ENCODE data around the gene OPRD1. TPM values are rescaled to one million over a fixed set of nuclear protein-coding genes. Genes with fewer than 3 reads are reported as not detected.
"Not testable (repeated sequence)": the region's sequence is repeated elsewhere in the genome, so short reads cannot be mapped to it uniquely, and the experiment has no call there.

OPRD1 gene
- total and polyA plus RNA-seq, 2 donors (not counting 1 experiment from before 2014, with no cell fraction given) = not detected

GRCh38 chr1:28792644-28793121 is 19.3 kb upstream of the OPRD1 start:
- Histone ChIP-seq H3K79me2 (ENCODE audit: control insufficient read depth, insufficient read depth, low read length) (no peaks in the 10 kb centered on the region), H3K9me3 (ENCODE audit: control extremely low read depth in 1 of 3, control insufficient read depth in 2 of 3, insufficient read depth in 1 of 3, low read length in 2 of 3) (no peaks in the 10 kb centered on the region), H3K9ac (ENCODE audit: low read length) (no peak overlapping the region), H3K27me3 (replicated peaks in 1 of 4; ENCODE audit: control extremely low read depth in 1 of 4, control insufficient read depth in 3 of 4, insufficient read depth in 4 of 4, low read length in 3 of 4) (no peaks in the 10 kb centered on the region), H4K20me1 (ENCODE audit: control insufficient read depth, insufficient read depth, low read length, poor library complexity, severe bottlenecking) (no peaks in the 10 kb centered on the region), H3K36me3 (replicated peaks in 1 of 2; ENCODE audit: control extremely low read depth in 1 of 2, control insufficient read depth in 1 of 2, extremely low read depth in 1 of 2, insufficient read depth in 2 of 2, low read length in 1 of 2) (no peaks in the 10 kb centered on the region), H3K27ac (ENCODE audit: low read length in 2 of 2) (no peak overlapping the region), H3K4me3 (ENCODE audit: control extremely low read depth in 1 of 5, extremely low read depth in 1 of 5, insufficient read depth in 1 of 5, low read depth in 2 of 5, low read length in 4 of 5) (no peak overlapping the region), H3K4me2 (replicated peaks; ENCODE audit: low read depth, low read length, poor library complexity, severe bottlenecking) (no peak overlapping the region), H3K4me1 (ENCODE audit: control insufficient read depth in 2 of 2, insufficient read depth in 2 of 2, low read length in 2 of 2) (no peaks in the 10 kb centered on the region), H2AFZ (ENCODE audit: insufficient read depth, low read depth, low read length, poor library complexity, severe bottlenecking) (no peak overlapping the region)
- TF ChIP-seq EZH2 (IDR thresholded peaks at IDR 0.05; ENCODE audit: borderline replicate concordance, insufficient read depth, low read depth, low read length, poor library complexity, severe bottlenecking) (no peak), CTCF (IDR thresholded peaks at IDR 0.05) (no peak)
- ChIA-PET POLR2A (interaction anchor here (0.7 kb wide), 2 partner anchors 83 to 400 kb away, joined by 3 read pairs; no protein-coding TSS in a partner anchor), CTCF (interaction anchor here (0.7 to 4.1 kb wide), 5 partner anchors 39 to 421 kb away, joined by 3 to 20 read pairs (median 4); no protein-coding TSS in a partner anchor)
- WGBS (ENCODE audit: insufficient coverage) = no CpG with 5 or more reads among the region's 1 CpG
- H3K27me3 Mint-ChIP-seq = peaks cover 17% of the 10 kb centered on the region
- H3K4me3 Mint-ChIP-seq = no peak overlapping the region
- DNase-seq (no peak), ATAC-seq (ENCODE audit: low read depth) (no peak)
- H3K4me1 Mint-ChIP-seq = no peaks in the 10 kb centered on the region
- H3K27ac Mint-ChIP-seq = no peak overlapping the region
- intact Hi-C loops (cut with micrococcal nuclease) = no loop called here
- H3K9me3 Mint-ChIP-seq (ENCODE audit: insufficient read depth) = no peaks in the 10 kb centered on the region

GRCh38 chr1:28794582-28794981 is 17.4 kb upstream of the OPRD1 start:
- H3K27ac Mint-ChIP-seq; H3K9ac ChIP-seq (ENCODE audit: low read length); H3K36me3 ChIP-seq (replicated peaks in 1 of 2; ENCODE audit: control extremely low read depth in 1 of 2, control insufficient read depth in 1 of 2, extremely low read depth in 1 of 2, insufficient read depth in 2 of 2, low read length in 1 of 2); DNase-seq; H3K27me3 ChIP-seq (replicated peaks in 1 of 4; ENCODE audit: control extremely low read depth in 1 of 4, control insufficient read depth in 3 of 4, insufficient read depth in 4 of 4, low read length in 3 of 4); intact Hi-C loops (cut with micrococcal nuclease); H4K20me1 ChIP-seq (ENCODE audit: control insufficient read depth, insufficient read depth, low read length, poor library complexity, severe bottlenecking); H3K4me1 Mint-ChIP-seq; H3K79me2 ChIP-seq (ENCODE audit: control insufficient read depth, insufficient read depth, low read length); H3K9me3 Mint-ChIP-seq (ENCODE audit: insufficient read depth); H3K4me1 ChIP-seq (ENCODE audit: control insufficient read depth in 2 of 2, insufficient read depth in 2 of 2, low read length in 2 of 2); H3K4me3 ChIP-seq (ENCODE audit: control extremely low read depth in 1 of 5, extremely low read depth in 1 of 5, insufficient read depth in 1 of 5, low read depth in 2 of 5, low read length in 4 of 5); H3K4me3 Mint-ChIP-seq; H3K4me2 ChIP-seq (replicated peaks; ENCODE audit: low read depth, low read length, poor library complexity, severe bottlenecking); ATAC-seq (ENCODE audit: low read depth); H2AFZ ChIP-seq (ENCODE audit: insufficient read depth, low read depth, low read length, poor library complexity, severe bottlenecking); POLR2A ChIA-PET; H3K27ac ChIP-seq (ENCODE audit: low read length in 2 of 2); H3K9me3 ChIP-seq (ENCODE audit: control extremely low read depth in 1 of 3, control insufficient read depth in 2 of 3, insufficient read depth in 1 of 3, low read length in 2 of 3): not testable (repeated sequence)
- CTCF ChIA-PET = interaction anchor here (0.8 kb wide), 1 partner anchor 241 kb away, joined by 3 read pairs; no protein-coding TSS in a partner anchor
- no CpG with 5 or more reads among the region's 5 CpGs for WGBS (ENCODE audit: insufficient coverage)
- H3K27me3 Mint-ChIP-seq = peaks cover 26% of the 10 kb centered on the region

All from B cell (primary cell).